ENCODE measurements around the gene NEURL1B.

Gene NEURL1B

GRCh38 chr5:172611913-172612312 is 29.1 kb upstream of the NEURL1B start:
- no peak for DNase-seq

- no peak for DNase-seq
These were observed 28.3 kb upstream of the NEURL1B start for GRCh38 chr5:172612771-172613170.

GRCh38 chr5:172616136-172616535 is 24.9 kb upstream of the NEURL1B start:
- DNase-seq, result no peak

- DNase-seq, result no peak
These were observed 24.3 kb upstream of the NEURL1B start for GRCh38 chr5:172616730-172617129.

GRCh38 chr5:172617817-172618216 is 23.2 kb upstream of the NEURL1B start:
- DNase-seq, result no peak

GRCh38 chr5:172618574-172619365 is 22.3 kb upstream of the NEURL1B start:
- no peak for DNase-seq

DNA sequence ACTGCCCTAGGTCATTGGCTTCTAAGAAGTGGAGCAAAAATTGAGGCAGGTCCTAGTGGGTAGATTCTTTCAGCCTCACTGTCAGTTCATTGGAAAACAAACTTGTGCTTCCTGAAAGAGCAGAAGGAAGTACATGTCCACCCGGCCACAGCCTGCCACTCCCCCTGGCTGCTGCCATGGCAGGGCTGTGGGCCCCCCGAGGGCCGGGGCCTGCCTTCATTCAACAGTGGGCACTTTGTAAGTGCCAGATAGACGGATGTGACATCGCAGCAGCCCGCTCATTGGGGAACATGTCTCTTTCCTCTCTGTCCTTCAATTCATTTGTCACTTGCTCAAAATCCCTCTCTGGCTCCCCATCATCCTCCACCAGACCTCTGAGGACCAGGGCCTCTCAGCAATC is 20.6 kb upstream of the NEURL1B start:
- no peak for DNase-seq

DNA sequence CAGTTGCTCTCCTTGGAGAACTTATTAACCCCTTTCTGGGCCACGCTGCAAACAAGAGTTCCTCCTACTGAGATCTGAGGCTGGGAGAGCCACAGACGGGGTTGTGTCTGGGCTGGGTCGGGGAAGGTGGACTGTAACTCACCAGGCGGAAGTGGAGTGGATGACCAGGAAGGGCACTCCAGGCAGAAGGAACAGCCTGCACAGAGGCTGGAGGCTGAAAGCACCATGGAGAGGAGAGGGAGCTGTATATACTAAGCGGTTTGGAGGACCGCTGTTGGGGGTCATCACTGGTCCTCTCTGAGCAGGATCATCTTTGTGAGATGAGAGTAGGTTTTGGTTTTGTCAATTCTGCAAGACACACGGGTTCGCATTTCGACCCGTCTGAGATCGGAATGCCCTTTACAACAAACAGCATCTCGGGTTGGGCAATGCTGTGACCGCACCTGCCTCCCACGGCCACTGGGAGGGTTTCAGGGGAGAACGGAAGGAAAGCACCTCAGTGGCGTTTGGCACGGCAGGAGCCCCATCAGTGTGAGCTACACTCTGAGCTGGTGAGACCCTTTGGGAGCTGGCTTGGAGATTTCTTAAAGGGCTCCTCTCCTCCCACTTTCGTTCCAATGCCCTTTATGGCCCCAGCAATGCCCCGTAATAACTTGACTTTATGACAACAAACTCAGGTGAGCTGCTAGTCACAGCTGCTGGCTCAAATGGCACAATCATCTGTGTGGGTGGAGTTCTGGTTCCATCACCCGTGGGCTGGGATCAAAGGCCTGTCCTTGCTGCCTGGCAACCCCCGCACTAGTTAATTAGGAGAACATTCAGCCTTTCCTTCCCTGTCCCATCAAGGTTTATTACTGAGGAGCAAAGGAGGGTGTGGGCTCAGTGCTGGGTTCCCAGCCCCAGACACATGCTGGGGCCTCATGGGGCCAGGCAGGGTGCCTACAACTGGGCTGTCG is 18.7 kb upstream of the NEURL1B start:
- no peak for DNase-seq

DNA sequence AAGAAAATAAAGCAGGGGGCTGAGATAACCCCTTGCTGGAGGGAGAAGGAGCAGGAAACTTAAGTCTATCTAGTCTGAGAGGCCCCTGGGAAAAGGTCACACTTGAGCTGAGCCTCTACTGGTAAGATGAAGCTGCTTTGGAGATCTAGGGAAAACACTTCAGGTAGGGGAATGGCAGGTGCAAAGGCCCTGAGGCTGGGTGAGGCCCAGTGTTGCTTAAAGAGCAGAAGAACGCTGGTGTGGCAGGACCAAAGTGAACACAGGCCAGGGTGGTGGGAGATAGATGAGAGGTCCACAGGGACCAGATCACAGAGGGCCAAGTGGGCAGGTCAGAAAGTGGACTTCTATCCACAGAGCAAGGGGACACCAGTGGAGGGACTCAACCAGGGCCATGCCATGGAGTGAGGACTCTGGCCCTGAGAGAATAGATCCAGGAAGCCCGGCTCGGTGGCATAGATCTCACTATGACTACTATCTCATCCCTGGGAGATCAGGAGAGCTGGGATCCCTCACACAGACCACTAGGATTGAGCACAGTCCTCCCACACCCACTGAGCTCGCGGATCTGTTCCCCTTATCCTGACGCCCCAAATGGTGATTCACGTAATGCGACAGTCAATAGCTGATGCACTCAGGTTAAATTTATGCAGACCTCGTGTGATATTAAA is 17.6 kb upstream of the NEURL1B start:
- DNase-seq, result no peak

DNA sequence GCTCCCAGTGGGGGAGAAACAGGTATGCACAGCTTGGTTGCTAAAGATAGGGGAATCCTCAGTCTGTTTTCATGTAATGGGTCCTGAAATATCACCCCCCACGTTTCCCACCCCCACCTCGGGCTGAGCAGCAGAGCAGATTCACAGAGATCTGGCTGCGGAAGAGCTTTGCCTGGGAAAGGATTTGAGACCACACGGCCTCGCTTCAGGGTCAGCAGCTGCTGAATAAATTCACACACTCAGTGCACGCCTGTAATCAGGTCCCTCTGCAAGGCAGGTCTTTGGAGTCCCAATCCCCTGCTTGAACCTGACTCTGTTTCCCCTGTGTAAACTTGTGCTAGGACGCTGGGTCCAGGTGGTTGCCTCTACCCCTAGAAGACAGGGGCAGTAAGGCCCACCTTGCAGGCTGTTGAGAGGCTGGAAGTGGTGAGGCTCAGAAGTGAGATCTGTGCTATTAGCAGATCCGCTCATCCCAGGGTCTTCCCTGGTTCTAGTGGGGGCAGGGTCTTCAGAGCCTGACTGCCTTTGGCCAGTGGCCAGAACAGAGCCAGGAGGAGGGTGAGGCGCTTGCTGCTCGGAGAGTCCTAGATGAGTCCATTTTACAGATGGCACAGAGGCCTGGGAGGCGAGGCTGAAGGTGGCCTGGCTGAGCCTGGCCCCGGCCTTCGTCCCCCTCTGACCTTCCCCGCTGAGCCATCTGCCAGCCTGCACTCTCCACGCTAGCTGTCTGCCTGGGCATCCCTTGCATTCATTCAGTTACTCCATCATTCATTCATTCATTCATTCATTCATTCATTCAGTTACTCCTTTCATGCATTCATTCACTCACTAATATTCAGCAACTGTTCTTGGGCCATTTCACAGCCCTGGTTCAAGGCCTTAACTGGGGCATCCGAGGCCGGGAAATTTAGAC is 16.7 kb upstream of the NEURL1B start:
- DNase-seq, result no peak

GRCh38 chr5:172624996-172625964 is 15.8 kb upstream of the NEURL1B start:
- DNase-seq, result no peak

GRCh38 chr5:172626031-172626581 is 15.0 kb upstream of the NEURL1B start:
- DNase-seq, result no peak

GRCh38 chr5:172630082-172630481 is 11.0 kb upstream of the NEURL1B start:
- DNase-seq, result no peak

DNA sequence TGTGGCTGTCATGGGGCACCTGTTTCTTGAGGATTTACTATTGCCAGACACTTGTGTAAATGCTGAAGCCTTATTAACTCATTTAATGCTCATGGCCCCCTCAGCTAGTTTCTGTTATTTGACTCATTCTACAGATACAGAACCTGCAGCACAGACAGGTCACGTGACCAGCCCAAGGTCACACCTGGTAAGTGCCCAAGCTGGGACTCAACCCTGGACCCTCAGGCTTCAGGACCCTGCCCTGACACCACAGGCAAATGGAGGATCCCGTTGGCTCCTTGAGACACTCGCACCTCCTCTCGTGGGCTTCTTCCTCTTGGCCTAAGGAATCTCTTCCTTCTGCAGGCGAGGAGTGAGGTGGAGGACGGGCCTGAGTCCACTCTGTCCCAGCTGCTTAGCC is 10.6 kb upstream of the NEURL1B start:
- DNase-seq, result no peak

DNA sequence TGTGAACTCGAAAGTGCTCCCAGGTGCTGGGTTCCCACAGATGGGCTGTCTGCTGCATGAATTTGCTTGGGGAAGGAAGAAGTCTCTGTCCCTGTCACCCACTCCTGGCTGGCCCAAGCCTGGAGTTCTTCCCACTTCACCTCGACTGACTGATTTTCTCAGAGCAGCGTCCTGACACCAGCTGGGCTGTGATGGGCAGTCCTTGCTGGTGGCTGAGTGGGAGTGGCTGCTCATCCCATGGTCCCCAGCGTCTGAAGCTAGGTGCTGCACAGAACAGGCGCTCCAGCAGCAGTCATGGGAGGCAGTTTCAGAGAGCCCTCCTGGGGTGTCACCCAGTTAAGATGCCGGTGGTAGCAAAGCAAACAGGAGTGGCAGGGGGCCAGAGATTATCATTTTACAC is 10.1 kb upstream of the NEURL1B start:
- no peak for DNase-seq

GRCh38 chr5:172632346-172633092 is 8.5 kb upstream of the NEURL1B start:
- DNase-seq, result no peak

DNA sequence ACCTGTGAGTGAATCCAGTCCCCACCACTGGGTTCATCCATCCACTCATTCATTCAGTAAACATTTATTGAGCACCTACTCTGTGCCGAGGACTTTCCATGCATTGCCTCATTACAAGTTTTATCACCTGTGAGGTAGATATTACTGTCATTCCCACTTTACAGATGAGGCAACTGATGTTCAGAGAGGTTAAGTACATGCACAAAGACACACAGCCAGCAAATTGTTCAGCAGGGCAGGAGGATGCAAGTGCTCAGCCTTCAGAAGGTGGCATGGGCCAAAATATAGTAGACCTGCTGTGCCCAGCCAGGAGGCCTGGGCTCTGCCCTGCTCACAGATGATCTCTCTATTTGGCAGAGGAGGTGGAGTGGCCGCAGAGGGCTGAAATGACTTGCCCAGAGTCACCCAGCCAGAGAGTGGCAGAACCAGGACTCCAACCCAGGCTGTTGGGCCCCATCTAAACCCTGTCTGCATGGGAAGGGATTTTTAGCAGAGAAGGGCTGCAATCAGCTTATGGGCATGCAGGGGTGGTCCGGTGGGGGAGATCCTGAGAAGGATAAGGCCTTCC is 7.6 kb upstream of the NEURL1B start:
- no peak for DNase-seq

DNA sequence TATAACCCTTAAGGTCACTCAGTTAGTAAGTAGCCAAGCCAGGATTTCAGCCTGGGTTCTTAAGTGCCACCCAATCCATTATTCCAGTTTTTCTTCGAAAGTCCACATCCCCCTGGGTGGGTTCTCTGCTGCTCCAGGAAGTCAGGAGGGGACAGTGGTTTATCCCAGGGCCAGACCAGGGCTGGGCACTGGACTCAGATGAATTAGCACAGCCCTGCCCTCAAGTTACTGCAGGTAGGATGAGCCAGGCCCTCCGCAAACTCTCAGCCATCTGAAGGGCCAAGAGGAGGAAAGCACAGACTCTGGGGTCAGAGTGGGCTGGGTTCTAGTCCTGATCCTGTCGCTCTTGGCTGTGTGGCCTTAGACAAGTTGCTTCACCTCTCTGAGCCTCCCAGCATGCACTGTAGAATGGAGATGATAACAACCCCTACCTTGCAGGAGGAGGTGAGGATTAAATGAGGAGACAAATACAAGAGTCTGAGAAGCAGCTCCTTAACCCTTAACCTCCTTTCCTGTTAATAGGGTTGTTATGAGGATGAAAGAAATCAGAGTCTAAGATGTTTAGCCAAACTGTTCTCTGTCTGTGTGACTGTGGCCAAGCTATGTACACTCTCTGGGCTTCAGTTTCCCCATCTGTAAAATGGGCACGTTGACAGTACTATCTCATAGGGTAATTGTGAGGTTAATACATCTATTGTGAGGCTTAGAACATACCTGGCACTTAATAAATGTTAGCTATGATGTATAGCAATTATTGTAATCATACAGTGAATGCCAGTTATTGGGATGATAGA is 6.8 kb upstream of the NEURL1B start:
- no peak for DNase-seq

DNA sequence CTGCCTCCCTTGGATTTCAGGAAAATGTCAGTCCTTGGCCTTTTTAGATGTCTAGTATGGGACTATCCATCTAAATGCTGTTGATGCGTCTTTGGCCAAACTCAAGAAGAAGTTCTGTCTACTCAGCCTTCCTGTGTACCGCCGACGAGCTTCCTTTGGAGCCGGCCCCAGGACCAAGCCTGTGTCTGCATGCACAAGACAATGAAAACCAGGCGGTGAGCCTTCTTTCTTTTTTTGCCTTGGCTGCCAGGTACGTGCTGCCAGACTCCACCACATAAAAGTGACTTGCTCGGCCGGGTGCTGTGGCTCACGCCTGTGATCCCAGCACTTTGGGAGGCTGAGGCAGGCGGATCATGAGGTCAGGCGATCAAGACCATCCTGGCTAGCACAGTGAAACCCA is 6.0 kb upstream of the NEURL1B start:
- no peak for DNase-seq

Data from EL (cell line).